Embryonic facial prominence (tissue), 1 donor: ENCODE results near the gene MYO5A.

Experiments used
- DNase-seq: peaks from one replicate; pipeline ENCODE4 v3.0.0-alpha.2; 2016; ENCODE audit errors: extremely low spot score

The MYO5A gene

GRCh38 chr15:52362497-52362896, 166.2 kb downstream of the MYO5A start:
- DNase-seq: no peak

- no peak for DNase-seq
Observed at GRCh38 chr15:52361975-52362494, 166.6 kb downstream of the MYO5A start.

GRCh38 chr15:52361494-52361893, 167.2 kb downstream of the MYO5A start:
- no peak for DNase-seq

- no peak for DNase-seq
Observed at GRCh38 chr15:52360229-52361203, 168.2 kb downstream of the MYO5A start.

- no peak for DNase-seq
Observed at GRCh38 chr15:52359722-52360121, 169.0 kb downstream of the MYO5A start.

- DNase-seq: no peak
Observed at GRCh38 chr15:52357949-52358348, 170.7 kb downstream of the MYO5A start.

GRCh38 chr15:52352086-52352485, 176.6 kb downstream of the MYO5A start:
- DNase-seq: no peak

GRCh38 chr15:52351206-52351908, 177.3 kb downstream of the MYO5A start:
- no peak for DNase-seq

- DNase-seq: no peak
Observed at GRCh38 chr15:52350423-52350822, 178.3 kb downstream of the MYO5A start.

- DNase-seq: no peak
Observed at GRCh38 chr15:52349052-52349700, 179.5 kb downstream of the MYO5A start.

GRCh38 chr15:52348056-52348745, 180.5 kb downstream of the MYO5A start:
- DNase-seq: no peak

GRCh38 chr15:52344592-52344991, 184.1 kb downstream of the MYO5A start:
- no peak for DNase-seq

GRCh38 chr15:52343831-52344230, 184.8 kb downstream of the MYO5A start:
- DNase-seq: no peak

- no peak for DNase-seq
Observed at GRCh38 chr15:52340093-52340492, 188.6 kb downstream of the MYO5A start.

GRCh38 chr15:52338891-52339290, 189.8 kb downstream of the MYO5A start:
- DNase-seq: no peak

- DNase-seq: no peak
Observed at GRCh38 chr15:52338058-52338457, 190.6 kb downstream of the MYO5A start.

GRCh38 chr15:52337198-52337853, 191.4 kb downstream of the MYO5A start:
- DNase-seq: no peak

- DNase-seq: no peak
Observed at GRCh38 chr15:52336529-52336928, 192.2 kb downstream of the MYO5A start.

GRCh38 chr15:52334491-52335160, 194.1 kb downstream of the MYO5A start:
- DNase-seq: no peak

GRCh38 chr15:52331490-52332240, 197.0 kb downstream of the MYO5A start:
- DNase-seq: no peak
